Natural killer cell (primary cell): ENCODE data around the gene IL12RB2. TPM values are rescaled to one million over a fixed set of nuclear protein-coding genes. Genes with fewer than 3 reads are reported as not detected.

Experiments used
- ATAC-seq, 3 donors: fragments of 150-1000 bp in 2 of 3; fragments of 200-7000 bp in 1 of 3; cut with Tn5 transposase; 1 replicate in 1 of 3; 2 replicates in 2 of 3; pipeline ENCODE4 v1.10.0; 2021; ENCODE audit warnings: mild to moderate bottlenecking in 2 of 3, moderate library complexity in 2 of 3
- DNase-seq, 2 donors: peaks; one replicate each; pipeline versions ENCODE4 v3.0.0 to v3.0.0-alpha.2; 2013 to 2021; ENCODE audit warnings: mixed read lengths in 1 of 2
- H3K27ac ChIP-seq: one replicate; pipeline ENCODE4 v1.5.1; 2013; ENCODE audit warnings: mild to moderate bottlenecking, low read length
- H3K27me3 ChIP-seq: one replicate; pipeline ENCODE4 v1.6.1; 2013; ENCODE audit warnings: low read length; ENCODE audit not compliant: control insufficient read depth, insufficient read depth
- H3K36me3 ChIP-seq: one replicate; pipeline ENCODE4 v1.6.1; 2013; ENCODE audit warnings: low read length; ENCODE audit not compliant: control insufficient read depth, insufficient read depth
- H3K4me1 ChIP-seq: one replicate; pipeline ENCODE4 v1.6.1; 2013; ENCODE audit warnings: low read length; ENCODE audit not compliant: control insufficient read depth, insufficient read depth
- H3K4me3 ChIP-seq: one replicate; pipeline ENCODE4 v1.5.1; 2013; ENCODE audit warnings: low read length
- H3K9me3 ChIP-seq: one replicate; pipeline ENCODE4 v1.6.1; 2013; ENCODE audit warnings: low read length; ENCODE audit not compliant: control insufficient read depth, insufficient read depth
- H3K27ac Mint-ChIP-seq, 2 donors: one replicate each; pipeline ENCODE4 v1.8.0; 2022; ENCODE audit warnings: mild to moderate bottlenecking in 2 of 2, mixed read lengths in 2 of 2, moderate library complexity in 1 of 2
- H3K27me3 Mint-ChIP-seq, 2 donors: one replicate each; pipeline ENCODE4 v1.8.0; 2022; ENCODE audit warnings: low read depth in 2 of 2, mixed read lengths in 2 of 2
- H3K36me3 Mint-ChIP-seq: one replicate; pipeline ENCODE4 v1.8.0; 2022; ENCODE audit warnings: mixed read lengths
- H3K4me1 Mint-ChIP-seq, 2 donors: one replicate each; pipeline ENCODE4 v1.8.0; 2022; ENCODE audit warnings: mixed read lengths in 2 of 2
- H3K4me3 Mint-ChIP-seq: one replicate; pipeline ENCODE4 v1.8.0; 2022; ENCODE audit warnings: mild to moderate bottlenecking, moderate library complexity, mixed read lengths
- H3K9me3 Mint-ChIP-seq, 2 donors: one replicate each; pipeline ENCODE4 v1.8.0; 2022; ENCODE audit warnings: mixed read lengths in 2 of 2
- WGBS: methylation state at CpG from one replicate; pipeline ENCODE4 v1.1.7; 2013; ENCODE audit warnings: missing lambda C conversion rate; ENCODE audit not compliant: insufficient coverage; 5-methylcytosine and 5-hydroxymethylcytosine counted together
- intact Hi-C: fragments of 100-400 bp; cut with micrococcal nuclease; formaldehyde crosslinking; loops from one replicate; pipeline ENCODE4 v1.14.2; 2022
- total RNA-seq, 4 donors: library from RNA; stranded (reverse); fragments of 120-200 nt in 1 of 4; gene quantifications; one replicate each; pipeline versions ENCODE4 v1.2.3 to v1.2.4, GENCODE V29; 2013 to 2022
- TF ChIP-seq, protein P1 (sequence below): fragments of 200-600 bp; IDR thresholded peaks from one replicate; pipeline ENCODE4 v1.8.0; 2022; ENCODE audit warnings: antibody characterized with exemption

IL12RB2 gene
- total RNA-seq, 3 donors from 2014 or later (not counting 1 experiment from before 2014, with no cell fraction given) = 18.2 to 51.2 (median 24.8) TPM

DNA sequence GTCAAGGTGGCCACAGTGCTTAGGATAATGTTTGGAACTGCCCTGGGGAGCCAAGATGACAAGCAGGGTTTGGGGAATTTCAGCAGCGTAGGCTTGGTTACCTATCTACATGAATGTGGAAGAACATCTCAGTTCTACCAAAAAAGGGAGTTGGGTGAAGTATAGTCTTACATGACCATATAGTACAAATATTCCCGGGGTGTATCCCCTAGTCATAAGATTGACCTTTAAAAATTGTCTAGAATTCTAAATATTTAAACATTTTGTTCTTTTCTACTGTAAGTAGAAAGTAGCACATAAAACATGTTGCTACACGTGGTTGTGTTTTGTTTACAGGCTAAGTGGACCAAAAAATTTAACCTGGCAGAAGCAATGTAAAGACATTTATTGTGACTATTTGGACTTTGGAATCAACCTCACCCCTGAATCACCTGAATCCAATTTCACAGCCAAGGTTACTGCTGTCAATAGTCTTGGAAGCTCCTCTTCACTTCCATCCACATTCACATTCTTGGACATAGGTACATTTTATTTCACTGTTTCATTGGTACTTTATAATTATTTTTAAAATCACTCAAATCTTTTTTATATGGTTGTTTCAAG lies 20.3 kb downstream of the IL12RB2 start:
- ATAC-seq = no peak
- H3K4me3 ChIP-seq = no peak overlapping the region
- Mint-ChIP-seq H3K9me3 (no peaks in the 10 kb centered on the region), H3K27me3 (no peaks in the 10 kb centered on the region), H3K27ac (no peak overlapping the region), H3K4me3 (no peak overlapping the region), H3K36me3 (no peaks in the 10 kb centered on the region), H3K4me1 (peaks cover 33 to 34% of the 10 kb centered on the region in 2 donors)
- no peak overlapping the region for H3K27ac ChIP-seq
- TF ChIP-seq, protein P1, sequence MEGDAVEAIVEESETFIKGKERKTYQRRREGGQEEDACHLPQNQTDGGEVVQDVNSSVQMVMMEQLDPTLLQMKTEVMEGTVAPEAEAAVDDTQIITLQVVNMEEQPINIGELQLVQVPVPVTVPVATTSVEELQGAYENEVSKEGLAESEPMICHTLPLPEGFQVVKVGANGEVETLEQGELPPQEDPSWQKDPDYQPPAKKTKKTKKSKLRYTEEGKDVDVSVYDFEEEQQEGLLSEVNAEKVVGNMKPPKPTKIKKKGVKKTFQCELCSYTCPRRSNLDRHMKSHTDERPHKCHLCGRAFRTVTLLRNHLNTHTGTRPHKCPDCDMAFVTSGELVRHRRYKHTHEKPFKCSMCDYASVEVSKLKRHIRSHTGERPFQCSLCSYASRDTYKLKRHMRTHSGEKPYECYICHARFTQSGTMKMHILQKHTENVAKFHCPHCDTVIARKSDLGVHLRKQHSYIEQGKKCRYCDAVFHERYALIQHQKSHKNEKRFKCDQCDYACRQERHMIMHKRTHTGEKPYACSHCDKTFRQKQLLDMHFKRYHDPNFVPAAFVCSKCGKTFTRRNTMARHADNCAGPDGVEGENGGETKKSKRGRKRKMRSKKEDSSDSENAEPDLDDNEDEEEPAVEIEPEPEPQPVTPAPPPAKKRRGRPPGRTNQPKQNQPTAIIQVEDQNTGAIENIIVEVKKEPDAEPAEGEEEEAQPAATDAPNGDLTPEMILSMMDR = no peak
- peaks cover 22% of the 10 kb centered on the region for H3K36me3 ChIP-seq
- H3K27me3 ChIP-seq = no peaks in the 10 kb centered on the region
- H3K4me1 ChIP-seq = peaks cover 27% of the 10 kb centered on the region
- WGBS = 92% methylated on average over 2 of the region's 3 CpGs
- H3K9me3 ChIP-seq = no peaks in the 10 kb centered on the region
- no peak for DNase-seq
- intact Hi-C loops = no loop called here

DNA sequence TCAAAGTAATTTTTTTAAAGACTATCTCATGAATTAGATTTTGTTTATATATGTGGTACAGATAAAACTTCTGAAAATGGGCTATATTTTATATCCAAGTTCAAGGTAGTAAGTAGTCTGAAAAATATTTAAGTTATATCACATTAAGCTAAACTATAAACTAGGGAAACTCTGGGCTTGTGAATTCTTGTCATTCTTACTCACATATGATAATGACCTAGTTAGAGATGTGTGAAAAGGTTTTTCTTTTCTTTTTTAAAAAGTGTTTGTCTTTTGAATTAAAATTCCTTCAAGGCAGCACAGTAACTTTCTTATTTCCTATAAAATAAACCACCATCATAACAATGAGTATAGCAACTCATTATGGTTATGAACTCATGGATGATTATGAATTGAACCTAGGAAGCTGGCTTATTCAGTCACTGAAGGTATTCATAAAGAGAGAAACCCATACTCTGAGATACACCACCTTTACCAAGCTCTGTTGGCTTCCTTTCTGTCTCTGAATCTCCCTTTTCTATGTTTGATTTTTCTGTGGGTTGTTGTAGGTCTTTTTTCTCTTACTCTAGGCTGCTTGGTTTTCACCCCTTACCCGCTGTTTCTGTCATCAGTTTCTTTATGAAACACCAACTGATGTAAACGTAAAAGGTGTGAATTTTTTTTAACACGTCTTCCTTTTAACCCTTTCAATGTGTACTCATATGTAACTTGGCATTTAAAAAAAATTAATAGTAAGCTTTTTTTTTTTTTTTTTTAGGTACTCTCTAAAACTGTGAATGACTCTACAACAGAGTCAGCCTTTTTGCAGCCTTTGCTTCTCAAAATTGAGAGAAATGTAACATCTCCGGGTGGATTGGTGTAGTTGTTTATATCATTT lies 25.2 kb downstream of the IL12RB2 start:
- Mint-ChIP-seq H3K27me3 (no peaks in the 10 kb centered on the region), H3K4me1 (peaks cover 63 to 66% of the 10 kb centered on the region in 2 donors), H3K4me3 (peak overlapping the region; percentile 71), H3K36me3 (no peaks in the 10 kb centered on the region), H3K27ac (peak overlapping the region; percentile 82 to 85), H3K9me3 (no peaks in the 10 kb centered on the region)
- Histone ChIP-seq H3K9me3 (no peaks in the 10 kb centered on the region), H3K4me3 (no peak overlapping the region), H3K27ac (peak overlapping the region; percentile 84), H3K4me1 (peaks cover 50% of the 10 kb centered on the region), H3K36me3 (peaks cover 16% of the 10 kb centered on the region), H3K27me3 (no peaks in the 10 kb centered on the region)
- TF ChIP-seq, protein P1 = no peak
- intact Hi-C loops = loop anchor here (1.0 to 10.0 kb wide), 9 partner anchors 18 to 408 kb away; partner anchors contain the start of genes DNAI4, GADD45A, IL12RB2 and MIER1
- 40% methylated on average over 1 of the region's 4 CpGs for WGBS
- DNase-seq (peak in 1 of 2 donors; percentile 79), ATAC-seq (peak; percentile 71 to 87 (median 85))

DNA sequence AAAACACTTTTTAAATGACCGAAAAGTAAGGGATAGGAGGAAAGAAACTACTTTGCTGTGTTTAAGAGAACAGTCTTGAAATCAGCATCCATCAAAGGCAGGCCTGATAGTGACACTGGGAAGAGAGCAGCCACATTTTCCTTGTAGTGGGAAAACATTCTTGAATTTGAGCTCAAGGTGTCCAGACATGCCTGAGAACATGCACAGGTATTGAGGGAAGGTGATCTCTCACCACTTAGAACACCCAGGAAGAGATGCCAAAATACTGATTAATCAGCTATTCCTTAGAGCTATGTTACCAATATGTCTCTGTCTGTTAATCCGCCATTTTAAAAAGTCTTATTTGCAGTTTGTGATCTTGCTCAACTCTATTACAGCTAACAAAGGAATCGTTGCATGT lies 25.9 kb downstream of the IL12RB2 start:
- DNase-seq (no peak), ATAC-seq (no peak)
- H3K4me1 Mint-ChIP-seq = peaks cover 67 to 68% of the 10 kb centered on the region in 2 donors
- peak overlapping the region; percentile 71 for H3K4me3 Mint-ChIP-seq
- Histone ChIP-seq H3K36me3 (peaks cover 12% of the 10 kb centered on the region), H3K27ac (peak overlapping the region; percentile 84), H3K9me3 (no peaks in the 10 kb centered on the region), H3K27me3 (no peaks in the 10 kb centered on the region), H3K4me3 (no peak overlapping the region), H3K4me1 (peaks cover 51% of the 10 kb centered on the region)
- WGBS = 83% methylated on average over 2 of the region's 3 CpGs
- H3K36me3 Mint-ChIP-seq = no peaks in the 10 kb centered on the region
- TF ChIP-seq, protein P1 = no peak
- no peaks in the 10 kb centered on the region for H3K27me3 Mint-ChIP-seq
- intact Hi-C loops = loop anchor here (1.0 to 10.0 kb wide), 8 partner anchors 19 to 409 kb away; partner anchors contain the start of genes DNAI4, GADD45A, IL12RB2 and MIER1
- no peaks in the 10 kb centered on the region for H3K9me3 Mint-ChIP-seq
- H3K27ac Mint-ChIP-seq = peak overlapping the region; percentile 82 to 85
